Activated gamma-delta T cell treated with anti-CD3 and anti-CD28 coated beads, Interleukin-2, amount 50 U/mL, for 16 hours (primary cell): ENCODE results near the gene IFNL2.
"Not testable (repeated sequence)": the region's sequence is repeated elsewhere in the genome, so short reads cannot be mapped to it uniquely, and the experiment has no call there.

Experiments
- DNase-seq: peaks from one replicate; pipeline ENCODE4 v3.0.0-alpha.2; 2020; ENCODE audit warnings: low read depth

The IFNL2 gene

GRCh38 chr19:39297931-39298634 lies 29.9 kb downstream of the IFNL2 start:
- peak; percentile 48 for DNase-seq

- no peak for DNase-seq
Observed at GRCh38 chr19:39299404-39299803, 31.2 kb downstream of the IFNL2 start.

GRCh38 chr19:39299832-39300231 lies 31.6 kb downstream of the IFNL2 start:
- no peak for DNase-seq

- no peak for DNase-seq
Observed at GRCh38 chr19:39301021-39301420, 32.8 kb downstream of the IFNL2 start.

GRCh38 chr19:39301562-39301961 lies 33.4 kb downstream of the IFNL2 start:
- no peak for DNase-seq

- no peak for DNase-seq
Observed at GRCh38 chr19:39303373-39304184, 35.4 kb downstream of the IFNL2 start.

- no peak for DNase-seq
Observed at GRCh38 chr19:39304185-39304513, 36.0 kb downstream of the IFNL2 start.

- no peak for DNase-seq
Observed at GRCh38 chr19:39304701-39305571, 36.7 kb downstream of the IFNL2 start.

- DNase-seq, result no peak
Observed at GRCh38 chr19:39306075-39306474, 37.9 kb downstream of the IFNL2 start.

GRCh38 chr19:39307046-39307821 lies 39.0 kb downstream of the IFNL2 start:
- no peak for DNase-seq

GRCh38 chr19:39307822-39308530 lies 39.8 kb downstream of the IFNL2 start:
- DNase-seq, result no peak

GRCh38 chr19:39308531-39309304 lies 40.5 kb downstream of the IFNL2 start:
- DNase-seq, result no peak

- not testable (repeated sequence) for DNase-seq
Observed at GRCh38 chr19:39309305-39309670, 41.1 kb downstream of the IFNL2 start.

- DNase-seq, result no peak
Observed at GRCh38 chr19:39310558-39311311, 42.5 kb downstream of the IFNL2 start.

- no peak for DNase-seq
Observed at GRCh38 chr19:39314016-39314728, 46.0 kb downstream of the IFNL2 start.

GRCh38 chr19:39315933-39316332 lies 47.7 kb downstream of the IFNL2 start:
- DNase-seq, result no peak

- no peak for DNase-seq
Observed at GRCh38 chr19:39316627-39317321, 48.6 kb downstream of the IFNL2 start.

- no peak for DNase-seq
Observed at GRCh38 chr19:39317476-39317875, 49.3 kb downstream of the IFNL2 start.
